HAP-1 (cell line): ENCODE data around the gene CDK1.

Experiments
- DNase-seq, 2 experiments: peaks; one replicate each; pipeline ENCODE4 v3.0.0-alpha.2; 2016 to 2020; ENCODE audit warnings: low spot score in 2 of 2
- H3K27me3 ChIP-seq: fragments of 250-450 bp; sonication (Bioruptor Pico); 2 replicates; pipeline ENCODE4 v1.5.1; 2020; ENCODE audit warnings: low read depth, mild to moderate bottlenecking, moderate library complexity
- H3K36me3 ChIP-seq: fragments of 250-450 bp; sonication (Bioruptor Pico); replicated peaks from 2 replicates; pipeline ENCODE4 v1.5.1; 2020; ENCODE audit warnings: mild to moderate bottlenecking
- H3K4me1 ChIP-seq: fragments of 250-450 bp; sonication (Bioruptor Pico); 2 replicates; pipeline ENCODE4 v1.5.1; 2020; ENCODE audit warnings: mild to moderate bottlenecking
- H3K4me3 ChIP-seq: fragments of 250-450 bp; sonication (Bioruptor Pico); 2 replicates; pipeline ENCODE4 v1.5.1; 2020; ENCODE audit warnings: mild to moderate bottlenecking, moderate library complexity
- H3K9me3 ChIP-seq: fragments of 250-450 bp; sonication (Bioruptor Pico); 2 replicates; pipeline ENCODE4 v1.5.1; 2020; ENCODE audit warnings: mild to moderate bottlenecking, moderate library complexity
- in situ Hi-C: fragments of 300-500 bp; cut with MboI; formaldehyde crosslinking; loops from 3 replicates; pipeline ENCODE4 v1.14.3; 2020; ENCODE audit warnings: low sequenced_read_pairs, inconsistent platforms, mixed read lengths

The CDK1 gene

DNA sequence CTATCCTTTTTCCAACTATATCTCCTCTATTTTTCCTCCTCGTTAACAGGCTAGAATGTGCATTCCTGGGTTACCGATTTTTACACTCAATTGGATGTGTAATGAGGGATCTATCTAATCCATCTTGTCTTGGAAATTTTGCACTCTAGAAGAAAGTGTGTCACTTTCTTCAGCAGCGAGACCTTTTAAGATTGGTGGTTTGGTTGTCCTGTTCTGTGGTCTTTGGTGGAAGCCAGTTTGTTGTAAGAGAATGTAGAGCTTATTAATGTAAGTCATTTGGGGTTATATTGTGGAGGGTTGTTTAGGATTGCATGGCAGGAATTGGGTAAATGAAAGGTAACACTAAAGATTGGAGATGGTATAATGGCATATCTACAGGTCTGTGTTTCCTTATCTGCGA lies 16.7 kb downstream of the CDK1 start:
- H3K4me1 ChIP-seq, result peaks cover 3% of the 10 kb centered on the region
- no peaks in the 10 kb centered on the region for H3K27me3 ChIP-seq
- no peak overlapping the region for H3K4me3 ChIP-seq
- H3K9me3 ChIP-seq, result no peaks in the 10 kb centered on the region
- in situ Hi-C loops, result no loop called here
- peaks cover 69% of the 10 kb centered on the region for H3K36me3 ChIP-seq
- DNase-seq, result no peak

DNA sequence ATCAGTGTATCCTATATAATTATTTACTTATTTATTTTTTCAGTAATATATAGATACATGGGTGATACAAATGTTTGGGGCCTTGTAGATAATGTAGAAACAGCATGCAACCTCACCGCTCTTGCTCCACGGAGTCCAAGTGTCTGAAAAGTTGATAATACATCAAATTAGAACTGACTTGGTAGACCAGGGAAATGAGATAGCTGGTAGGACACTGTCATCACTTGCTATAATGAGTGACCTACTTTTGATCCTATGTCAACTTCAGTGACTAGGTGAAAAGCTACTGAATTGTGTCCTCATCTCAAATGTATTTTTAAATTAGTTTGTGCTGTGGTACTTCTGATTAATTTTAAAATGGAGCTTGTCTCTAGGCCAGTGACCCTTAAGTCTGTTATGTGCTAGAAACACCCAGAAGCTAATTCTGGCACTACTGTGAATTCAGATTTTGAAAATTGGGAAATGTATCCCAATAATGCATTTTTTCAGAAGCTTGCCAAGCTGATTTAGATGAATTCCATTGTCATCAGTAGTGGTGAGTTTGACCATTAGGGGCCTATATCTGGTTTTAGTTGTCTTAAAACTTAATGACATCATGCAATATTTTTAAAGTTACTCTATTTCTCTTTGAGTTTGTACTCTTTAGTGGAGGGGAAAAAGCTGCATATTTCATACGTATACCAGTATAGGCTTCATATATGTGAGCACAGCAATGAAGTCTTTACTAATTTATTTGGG lies 17.4 kb downstream of the CDK1 start:
- no peak for DNase-seq
- H3K27me3 ChIP-seq, result no peaks in the 10 kb centered on the region
- peaks cover 9% of the 10 kb centered on the region for H3K4me1 ChIP-seq
- H3K36me3 ChIP-seq, result peaks cover 62% of the 10 kb centered on the region
- in situ Hi-C loops, result no loop called here
- H3K4me3 ChIP-seq, result no peak overlapping the region
- H3K9me3 ChIP-seq, result no peaks in the 10 kb centered on the region

DNA sequence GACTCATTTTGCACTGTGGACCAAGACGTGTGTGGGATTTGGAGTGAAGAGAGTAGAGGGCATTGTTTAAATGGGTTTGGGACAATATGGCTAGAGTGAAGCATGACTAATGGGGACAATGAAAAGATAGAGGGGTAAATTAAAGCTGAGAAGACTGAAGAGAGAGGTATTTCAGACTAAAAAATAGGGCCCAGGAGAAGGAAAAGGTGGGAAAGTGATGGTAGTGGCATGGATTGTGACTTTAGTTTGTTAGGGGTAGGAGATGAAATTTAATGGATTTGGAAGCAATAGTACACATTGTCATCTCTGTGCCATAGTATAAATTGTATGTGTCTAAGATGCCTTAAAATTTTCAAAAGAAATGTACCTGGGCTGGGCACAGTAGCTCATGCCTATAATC lies 18.2 kb downstream of the CDK1 start:
- Histone ChIP-seq H3K4me3 (no peak overlapping the region), H3K9me3 (no peaks in the 10 kb centered on the region), H3K27me3 (no peaks in the 10 kb centered on the region), H3K36me3 (peaks cover 55% of the 10 kb centered on the region), H3K4me1 (peaks cover 18% of the 10 kb centered on the region)
- in situ Hi-C loops, result no loop called here
- DNase-seq, result no peak

DNA sequence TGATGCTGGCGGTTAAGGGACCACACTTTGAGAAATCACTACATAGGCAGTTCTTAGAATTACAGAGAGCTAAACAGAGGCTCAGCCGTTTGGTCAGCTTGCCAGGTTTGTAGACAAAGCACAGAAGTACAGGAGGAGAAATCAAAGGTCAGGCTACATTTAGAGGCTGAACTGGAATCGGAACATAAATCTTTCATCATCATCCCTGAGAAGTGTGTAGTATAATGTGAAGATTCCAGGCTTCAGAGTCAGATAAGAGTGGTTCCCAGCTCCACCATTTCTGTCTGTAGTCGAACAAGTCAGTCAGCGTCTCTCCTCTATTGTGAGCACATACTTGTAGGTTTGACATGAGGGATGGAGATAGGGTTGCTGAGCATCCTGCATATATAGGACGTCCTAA lies 18.9 kb downstream of the CDK1 start:
- Histone ChIP-seq H3K9me3 (no peaks in the 10 kb centered on the region), H3K36me3 (peaks cover 47% of the 10 kb centered on the region), H3K4me3 (no peak overlapping the region), H3K27me3 (no peaks in the 10 kb centered on the region), H3K4me1 (peaks cover 23% of the 10 kb centered on the region)
- DNase-seq, result no peak
- in situ Hi-C loops, result no loop called here

DNA sequence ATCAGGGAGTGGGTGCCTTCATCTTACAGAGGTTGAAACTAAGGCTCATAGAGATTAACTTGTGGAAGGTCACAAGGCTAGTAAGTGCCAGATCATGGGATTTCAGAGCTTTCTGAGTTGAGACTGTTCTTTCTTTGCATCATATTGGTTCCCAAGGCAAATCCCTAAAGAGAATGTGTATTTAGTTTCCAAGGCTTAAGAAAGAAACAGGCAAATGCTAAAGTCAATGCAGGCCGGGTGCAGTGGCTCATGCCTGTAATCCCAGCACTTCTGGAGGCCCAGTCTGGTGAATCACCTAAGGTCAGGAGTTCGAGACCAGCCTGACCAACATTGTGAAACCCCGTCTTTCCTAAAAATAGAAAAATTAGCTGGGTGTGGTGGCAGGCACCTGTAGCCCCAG lies 19.8 kb downstream of the CDK1 start:
- peaks cover 39% of the 10 kb centered on the region for H3K36me3 ChIP-seq
- in situ Hi-C loops, result no loop called here
- H3K27me3 ChIP-seq, result no peaks in the 10 kb centered on the region
- no peak overlapping the region for H3K4me3 ChIP-seq
- H3K9me3 ChIP-seq, result no peaks in the 10 kb centered on the region
- DNase-seq, result no peak
- peaks cover 23% of the 10 kb centered on the region for H3K4me1 ChIP-seq

DNA sequence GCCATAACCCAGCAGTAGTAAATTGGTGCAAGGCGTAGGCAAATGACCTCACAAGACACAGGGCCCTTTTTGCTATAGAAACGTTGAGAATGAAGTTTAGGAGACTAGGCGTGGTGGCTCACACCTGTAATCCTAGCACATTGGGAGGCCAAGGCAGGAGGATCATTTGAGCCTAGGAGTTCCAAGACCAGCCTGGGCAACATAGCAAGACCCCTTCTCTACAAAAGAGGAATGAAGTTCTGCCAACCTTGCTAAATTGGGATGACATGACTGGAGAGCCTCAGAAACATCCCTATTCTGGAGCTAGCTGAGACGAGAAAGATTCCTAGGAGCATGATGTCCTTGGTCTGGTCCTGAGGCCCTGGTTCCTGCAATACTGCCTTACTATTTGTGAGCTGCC lies 20.6 kb downstream of the CDK1 start:
- in situ Hi-C loops, result no loop called here
- no peaks in the 10 kb centered on the region for H3K9me3 ChIP-seq

DNA sequence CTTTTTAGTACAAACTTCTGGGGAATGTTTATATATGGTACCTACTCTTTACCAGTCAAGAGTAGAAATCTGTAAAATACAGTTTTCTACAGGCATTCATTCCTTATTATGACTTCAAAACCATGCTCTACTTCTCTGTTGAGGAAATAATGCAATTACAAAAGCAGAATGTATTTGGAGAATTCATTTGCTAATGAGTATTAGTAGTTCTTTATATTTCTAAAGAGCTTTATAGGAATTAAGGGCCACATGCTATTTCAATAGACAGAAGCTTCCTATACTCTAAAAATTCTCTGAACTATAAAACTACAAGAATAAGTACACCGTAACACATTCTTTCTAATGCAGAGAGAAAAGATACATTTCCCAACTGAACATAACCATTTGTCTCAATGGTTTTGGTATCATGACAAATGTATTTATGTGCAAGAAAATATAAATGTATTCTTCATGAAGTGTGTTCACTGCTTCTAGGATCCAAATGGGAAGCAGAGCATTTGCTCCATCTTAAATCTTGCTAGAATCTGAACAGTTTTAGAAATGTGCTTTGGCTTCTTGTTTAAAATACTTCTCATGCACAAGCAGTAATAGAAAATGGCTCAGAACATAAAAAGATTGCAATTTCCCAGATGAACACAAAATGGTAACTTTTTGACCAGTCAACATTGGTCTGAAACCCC lies 21.8 kb downstream of the CDK1 start:
- H3K27me3 ChIP-seq, result no peaks in the 10 kb centered on the region
- peak in 1 of 2 experiments; percentile 97 for DNase-seq
- in situ Hi-C loops, result loop anchor here (25.0 kb wide), 2 partner anchors 487 to 937 kb away; no protein-coding TSS in a partner anchor
- peaks cover 23% of the 10 kb centered on the region for H3K4me1 ChIP-seq
- H3K36me3 ChIP-seq, result peaks cover 18% of the 10 kb centered on the region
- H3K4me3 ChIP-seq, result no peak overlapping the region
- no peaks in the 10 kb centered on the region for H3K9me3 ChIP-seq

More for the DNA sequence above, 20.6 kb downstream of the CDK1 start:
- Histone ChIP-seq H3K4me1 (peaks cover 23% of the 10 kb centered on the region), H3K27me3 (no peaks in the 10 kb centered on the region), H3K4me3 (no peak overlapping the region), H3K36me3 (peaks cover 31% of the 10 kb centered on the region)
- no peak for DNase-seq

DNA sequence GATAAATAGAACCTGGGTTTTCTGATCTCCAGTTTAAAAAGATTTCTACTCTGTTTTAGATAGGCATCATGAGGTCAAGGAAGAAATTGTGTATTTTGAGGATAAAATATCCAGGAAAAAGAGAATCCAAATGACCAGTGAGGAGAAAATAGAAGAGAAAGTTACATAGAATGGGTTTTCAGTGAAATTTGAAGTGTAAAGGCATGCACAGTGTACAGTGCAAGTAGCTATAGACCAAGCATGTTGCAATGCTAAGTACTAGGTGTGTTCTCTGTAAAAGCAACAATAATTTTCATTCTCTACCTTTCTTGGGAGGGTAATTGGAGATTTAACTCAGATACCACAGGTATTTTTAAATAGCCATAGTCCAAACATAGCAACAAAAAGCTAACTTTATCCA lies 22.6 kb downstream of the CDK1 start:
- Histone ChIP-seq H3K4me3 (no peak overlapping the region), H3K36me3 (peaks cover 11% of the 10 kb centered on the region), H3K9me3 (no peaks in the 10 kb centered on the region), H3K4me1 (peaks cover 23% of the 10 kb centered on the region), H3K27me3 (no peaks in the 10 kb centered on the region)
- in situ Hi-C loops, result loop anchor here (25.0 kb wide), 2 partner anchors 486 to 936 kb away; no protein-coding TSS in a partner anchor
- no peak for DNase-seq

DNA sequence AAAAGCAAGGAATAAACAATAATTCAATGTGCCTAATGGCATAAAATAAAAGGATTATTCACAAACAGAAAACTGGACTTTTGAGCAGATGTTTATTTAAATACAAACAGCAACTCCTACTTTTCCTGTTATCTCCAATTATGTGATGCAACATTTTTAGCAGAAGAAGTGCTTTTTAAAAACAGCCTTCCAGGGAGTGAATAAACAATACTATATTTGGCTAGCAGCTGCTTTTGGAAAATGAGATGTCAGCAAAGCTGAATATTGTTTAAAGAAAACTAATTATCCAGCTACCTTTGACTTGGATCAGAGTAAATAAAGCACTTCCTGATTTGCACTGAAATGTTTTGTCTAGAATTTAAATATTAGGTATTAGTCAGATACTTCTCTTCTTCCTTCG lies 23.2 kb downstream of the CDK1 start:
- Histone ChIP-seq H3K4me3 (no peak overlapping the region), H3K36me3 (peaks cover 6% of the 10 kb centered on the region), H3K9me3 (no peaks in the 10 kb centered on the region), H3K27me3 (no peaks in the 10 kb centered on the region), H3K4me1 (peaks cover 23% of the 10 kb centered on the region)
- no peak for DNase-seq
- in situ Hi-C loops, result loop anchor here (25.0 kb wide), 2 partner anchors 486 to 936 kb away; no protein-coding TSS in a partner anchor

DNA sequence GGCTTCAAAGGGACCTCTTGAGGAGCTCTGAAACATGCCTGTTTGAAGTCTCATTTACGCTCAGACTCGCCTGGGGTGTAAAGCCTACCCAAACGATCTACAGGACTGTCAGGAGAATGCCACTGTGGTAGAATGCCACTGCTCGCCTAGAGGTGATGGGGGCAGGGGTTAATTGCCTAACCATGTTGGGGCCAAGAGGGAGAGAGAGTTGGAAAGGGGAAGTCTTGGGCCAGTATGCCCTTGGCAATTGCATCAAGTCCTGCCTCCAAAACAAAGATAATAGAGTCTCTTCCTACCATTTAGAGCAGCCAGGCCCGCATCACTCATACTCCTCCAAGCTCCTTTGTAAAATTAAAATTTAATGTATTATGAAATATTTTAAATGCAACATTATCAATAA lies 25.2 kb downstream of the CDK1 start:
- in situ Hi-C loops, result loop anchor here (25.0 kb wide), 2 partner anchors 484 to 934 kb away; no protein-coding TSS in a partner anchor

DNA sequence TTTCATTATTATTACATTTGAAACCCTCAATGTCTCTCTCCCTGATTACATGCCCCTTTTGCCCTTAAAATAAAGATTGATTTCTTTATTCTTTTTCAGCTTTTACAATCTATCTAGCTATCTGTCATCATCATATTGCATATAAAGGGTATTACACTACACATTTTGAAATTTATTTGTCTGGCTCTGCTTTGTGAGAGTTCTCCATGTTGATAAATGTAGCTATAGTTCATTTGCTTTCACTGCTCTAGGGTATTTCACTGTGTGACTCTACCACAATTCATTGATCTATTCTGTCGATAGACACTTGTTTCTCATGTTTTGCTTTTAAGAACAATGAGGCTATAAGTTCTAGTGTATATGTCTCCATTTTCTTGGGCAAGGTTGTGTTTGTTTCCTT lies 25.6 kb downstream of the CDK1 start:
- in situ Hi-C loops, result loop anchor here (25.0 kb wide), 2 partner anchors 483 to 933 kb away; no protein-coding TSS in a partner anchor
- Histone ChIP-seq H3K4me1 (peaks cover 33% of the 10 kb centered on the region), H3K9me3 (no peaks in the 10 kb centered on the region), H3K27me3 (no peaks in the 10 kb centered on the region), H3K4me3 (no peak overlapping the region), H3K36me3 (peaks cover 3% of the 10 kb centered on the region; the same call in 1 of the 2 replicates)
- DNase-seq, result no peak

More for the DNA sequence above, 25.2 kb downstream of the CDK1 start:
- H3K4me1 ChIP-seq, result peaks cover 33% of the 10 kb centered on the region
- H3K36me3 ChIP-seq, result peaks cover 3% of the 10 kb centered on the region; the same call in 1 of the 2 replicates
- DNase-seq, result no peak
- no peak overlapping the region for H3K4me3 ChIP-seq
- H3K9me3 ChIP-seq, result no peaks in the 10 kb centered on the region
- H3K27me3 ChIP-seq, result no peaks in the 10 kb centered on the region

DNA sequence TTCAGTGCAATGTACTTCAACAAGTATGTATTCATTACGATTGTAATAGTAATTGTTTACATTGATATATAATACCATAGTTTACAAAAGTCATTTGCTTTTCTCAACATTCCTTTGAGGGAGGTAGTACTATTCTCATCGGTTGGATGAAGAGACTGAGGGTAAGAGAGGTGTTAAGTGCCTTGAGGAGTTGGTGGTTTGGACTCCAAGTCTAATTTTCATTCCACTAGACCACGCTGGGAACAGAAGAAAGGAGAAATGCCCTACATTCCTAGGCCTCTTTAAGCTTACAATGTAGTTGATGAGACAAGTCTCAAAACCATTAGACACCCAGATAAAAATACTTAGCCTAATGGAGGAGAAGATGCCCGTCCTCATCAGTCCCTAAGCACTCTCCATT lies 28.6 kb downstream of the CDK1 start:
- H3K4me1 ChIP-seq, result peaks cover 11% of the 10 kb centered on the region
- in situ Hi-C loops, result loop anchor here (25.0 kb wide), 2 partner anchors 480 to 930 kb away; no protein-coding TSS in a partner anchor
- no peak for DNase-seq
- H3K27me3 ChIP-seq, result no peaks in the 10 kb centered on the region
- H3K36me3 ChIP-seq, result no peaks in the 10 kb centered on the region
- H3K4me3 ChIP-seq, result no peak overlapping the region
- no peaks in the 10 kb centered on the region for H3K9me3 ChIP-seq

DNA sequence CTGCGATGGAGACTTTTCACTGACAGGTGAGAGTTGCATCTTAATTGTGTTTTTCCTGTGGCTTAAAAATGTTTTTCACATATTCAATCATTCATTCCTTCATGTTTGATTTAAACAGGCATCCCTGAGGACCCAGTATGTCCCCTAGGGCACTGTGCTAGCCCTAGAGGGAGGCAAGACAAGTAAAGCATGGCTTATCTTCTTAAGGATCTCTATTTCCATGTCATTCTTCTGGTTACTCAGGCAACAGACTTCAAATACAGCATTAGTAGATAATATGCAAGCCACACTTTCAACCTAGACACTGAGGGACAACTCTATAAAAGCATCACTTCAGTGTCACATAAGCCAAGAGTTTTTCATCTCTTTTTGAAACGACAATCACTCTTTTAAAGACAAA lies 29.2 kb downstream of the CDK1 start:
- H3K36me3 ChIP-seq, result no peaks in the 10 kb centered on the region
- peak; percentile 30 to 55 for DNase-seq
- in situ Hi-C loops, result loop anchor here (25.0 kb wide), 2 partner anchors 480 to 930 kb away; no protein-coding TSS in a partner anchor
- H3K4me1 ChIP-seq, result peaks cover 10% of the 10 kb centered on the region
- H3K4me3 ChIP-seq, result no peak overlapping the region
- H3K27me3 ChIP-seq, result no peaks in the 10 kb centered on the region
- H3K9me3 ChIP-seq, result no peaks in the 10 kb centered on the region

DNA sequence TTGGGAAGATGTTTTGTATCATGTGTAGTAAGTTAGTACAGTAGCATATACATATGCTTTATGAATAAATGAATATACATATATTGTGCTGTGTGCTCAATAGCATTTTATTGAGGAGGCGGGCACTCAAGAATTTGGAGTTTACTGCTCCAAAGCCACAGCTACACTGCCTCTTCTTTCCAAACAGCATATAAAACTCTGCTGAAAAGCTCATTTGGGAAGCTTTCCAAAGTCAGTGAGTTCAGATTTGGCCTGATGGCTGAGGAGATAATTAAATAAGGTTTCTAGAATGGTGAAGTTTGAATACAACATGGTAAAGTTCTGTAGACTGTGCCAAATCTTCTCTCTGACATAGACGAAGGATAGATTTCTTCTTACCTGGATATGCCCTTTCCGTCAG lies 29.8 kb downstream of the CDK1 start:
- Histone ChIP-seq H3K36me3 (no peaks in the 10 kb centered on the region), H3K4me1 (peaks cover 10% of the 10 kb centered on the region), H3K27me3 (no peaks in the 10 kb centered on the region), H3K9me3 (no peaks in the 10 kb centered on the region), H3K4me3 (no peak overlapping the region)
- no peak for DNase-seq
- in situ Hi-C loops, result loop anchor here (25.0 kb wide), 2 partner anchors 479 to 929 kb away; no protein-coding TSS in a partner anchor
